ENCODE data around the gene UPK1A. TPM values are rescaled to one million over a fixed set of nuclear protein-coding genes. Genes with fewer than 3 reads are reported as not detected.

UPK1A gene
- total and polyA plus RNA-seq, 2 experiments from 2014 or later: 7.8 to 19.6 TPM

GRCh38 chr19:35669566-35669965 is 3.2 kb downstream of the UPK1A start:
- Histone ChIP-seq H3K9me3 (ENCODE audit: low read depth) (no peaks in the 10 kb centered on the region), H4K20me1 (ENCODE audit: insufficient read depth, poor library complexity, severe bottlenecking) (no peaks in the 10 kb centered on the region), H2AFZ (no peak overlapping the region), H3K9me2 (replicated peaks; ENCODE audit: insufficient read depth) (no peaks in the 10 kb centered on the region), H3K4me3 (no peak overlapping the region), H3K27me3 (no peaks in the 10 kb centered on the region), H3K27ac (no peak overlapping the region), H3K4me2 (no peak overlapping the region), H3K36me3 (replicated peaks; ENCODE audit: insufficient read depth, low read depth) (no peaks in the 10 kb centered on the region), H3K79me2 (no peaks in the 10 kb centered on the region), H3K4me1 (ENCODE audit: insufficient read depth) (no peaks in the 10 kb centered on the region)
- DNase-seq (ENCODE audit: low spot score): no peak
- WGBS (ENCODE audit: low lambda C conversion rate, missing lambda C conversion rate): 78% methylated on average over 4 of the region's 6 CpGs
- TF ChIP-seq CTCF (IDR thresholded peaks at IDR 0.05; ENCODE audit: poor library complexity) (no peak), EZH2phosphoT487 (IDR thresholded peaks at IDR 0.05; ENCODE audit: low read depth, severe bottlenecking, unreplicated experiment) (no peak), EZH2 (IDR thresholded peaks at IDR 0.05; ENCODE audit: borderline replicate concordance) (no peak)

- H2AFZ ChIP-seq: no peak overlapping the region
- no peak overlapping the region for H3K4me2 ChIP-seq
- no peak for DNase-seq (ENCODE audit: low spot score)
- no peaks in the 10 kb centered on the region for H3K4me1 ChIP-seq (ENCODE audit: insufficient read depth)
- H3K9me3 ChIP-seq (ENCODE audit: low read depth): no peaks in the 10 kb centered on the region
- no peak overlapping the region for H3K4me3 ChIP-seq
- no peaks in the 10 kb centered on the region for H4K20me1 ChIP-seq (ENCODE audit: insufficient read depth, poor library complexity, severe bottlenecking)
- 75% methylated on average over 4 of the region's 4 CpGs for WGBS (ENCODE audit: low lambda C conversion rate, missing lambda C conversion rate)
- no peaks in the 10 kb centered on the region for H3K9me2 ChIP-seq (replicated peaks; ENCODE audit: insufficient read depth)
- H3K36me3 ChIP-seq (replicated peaks; ENCODE audit: insufficient read depth, low read depth): no peaks in the 10 kb centered on the region
- H3K79me2 ChIP-seq: no peaks in the 10 kb centered on the region
- no peak for TF ChIP-seq EZH2phosphoT487 (IDR thresholded peaks at IDR 0.05; ENCODE audit: low read depth, severe bottlenecking, unreplicated experiment)
- TF ChIP-seq EZH2 (IDR thresholded peaks at IDR 0.05; ENCODE audit: borderline replicate concordance): no peak
- TF ChIP-seq CTCF (IDR thresholded peaks at IDR 0.05; ENCODE audit: poor library complexity): no peak
- H3K27me3 ChIP-seq: no peaks in the 10 kb centered on the region
- H3K27ac ChIP-seq: no peak overlapping the region
Observed at GRCh38 chr19:35669974-35670373, 3.7 kb downstream of the UPK1A start.

- Histone ChIP-seq H2AFZ (no peak overlapping the region), H3K4me1 (ENCODE audit: insufficient read depth) (no peaks in the 10 kb centered on the region), H3K36me3 (replicated peaks; ENCODE audit: insufficient read depth, low read depth) (no peaks in the 10 kb centered on the region), H3K4me3 (no peak overlapping the region), H3K4me2 (no peak overlapping the region), H3K27ac (no peak overlapping the region), H3K27me3 (no peaks in the 10 kb centered on the region), H3K9me2 (replicated peaks; ENCODE audit: insufficient read depth) (no peaks in the 10 kb centered on the region), H3K9me3 (ENCODE audit: low read depth) (no peaks in the 10 kb centered on the region), H3K79me2 (no peaks in the 10 kb centered on the region), H4K20me1 (ENCODE audit: insufficient read depth, poor library complexity, severe bottlenecking) (no peaks in the 10 kb centered on the region)
- WGBS (ENCODE audit: low lambda C conversion rate, missing lambda C conversion rate): 89% methylated on average over 1 of the region's 1 CpG
- TF ChIP-seq CTCF (IDR thresholded peaks at IDR 0.05; ENCODE audit: poor library complexity) (no peak), EZH2phosphoT487 (IDR thresholded peaks at IDR 0.05; ENCODE audit: low read depth, severe bottlenecking, unreplicated experiment) (no peak), EZH2 (IDR thresholded peaks at IDR 0.05; ENCODE audit: borderline replicate concordance) (no peak)
- DNase-seq (ENCODE audit: low spot score): no peak
Observed at GRCh38 chr19:35670686-35671085, 4.4 kb downstream of the UPK1A start.

- H3K9me3 ChIP-seq (ENCODE audit: low read depth): no peaks in the 10 kb centered on the region
- H2AFZ ChIP-seq: no peak overlapping the region
- no peak overlapping the region for H3K4me2 ChIP-seq
- no peaks in the 10 kb centered on the region for H4K20me1 ChIP-seq (ENCODE audit: insufficient read depth, poor library complexity, severe bottlenecking)
- H3K27ac ChIP-seq: no peak overlapping the region
- WGBS (ENCODE audit: low lambda C conversion rate, missing lambda C conversion rate): 65% methylated on average over 3 of the region's 3 CpGs
- H3K79me2 ChIP-seq: no peaks in the 10 kb centered on the region
- no peaks in the 10 kb centered on the region for H3K36me3 ChIP-seq (replicated peaks; ENCODE audit: insufficient read depth, low read depth)
- no peaks in the 10 kb centered on the region for H3K9me2 ChIP-seq (replicated peaks; ENCODE audit: insufficient read depth)
- H3K4me3 ChIP-seq: no peak overlapping the region
- no peak for TF ChIP-seq CTCF (IDR thresholded peaks at IDR 0.05; ENCODE audit: poor library complexity)
- TF ChIP-seq EZH2phosphoT487 (IDR thresholded peaks at IDR 0.05; ENCODE audit: low read depth, severe bottlenecking, unreplicated experiment): no peak
- TF ChIP-seq EZH2 (IDR thresholded peaks at IDR 0.05; ENCODE audit: borderline replicate concordance): no peak
- no peaks in the 10 kb centered on the region for H3K4me1 ChIP-seq (ENCODE audit: insufficient read depth)
- peak; percentile 45 for DNase-seq (ENCODE audit: low spot score)
- H3K27me3 ChIP-seq: no peaks in the 10 kb centered on the region
Observed at GRCh38 chr19:35671818-35672217, 5.5 kb downstream of the UPK1A start.

Data from hepatocyte (in vitro differentiated cells).